ACHN (cell line): ENCODE measurements around the gene TH.

Experiments used
- DNase-seq: peaks from one replicate; pipeline ENCODE4 v3.0.0-alpha.2; 2015
- in situ Hi-C: cut with HindIII; loops from 2 replicates; pipeline ENCODE4 v1.10.0; 2017; ENCODE audit warnings: low sequenced_read_pairs, low pct_ligation_motif_present, low pct_unique_long_range_greater_than_20kb

The TH gene

GRCh38 chr11:2151500-2152257 lies 19.9 kb downstream of the TH start:
- in situ Hi-C loops, result no loop called here
- DNase-seq, result peak; percentile 70

- in situ Hi-C loops, result no loop called here
- DNase-seq, result peak; percentile 47
Measured at GRCh38 chr11:2149864-2150847, 21.5 kb downstream of the TH start.

GRCh38 chr11:2149460-2149859 lies 22.2 kb downstream of the TH start:
- no peak for DNase-seq
- in situ Hi-C loops, result no loop called here

- DNase-seq, result no peak
- in situ Hi-C loops, result no loop called here
Measured at GRCh38 chr11:2148595-2148994, 23.0 kb downstream of the TH start.

- DNase-seq, result no peak
- in situ Hi-C loops, result no loop called here
Measured at GRCh38 chr11:2147391-2147790, 24.2 kb downstream of the TH start.

GRCh38 chr11:2146051-2146450 lies 25.6 kb downstream of the TH start:
- in situ Hi-C loops, result no loop called here
- no peak for DNase-seq

GRCh38 chr11:2144544-2145248 lies 26.9 kb downstream of the TH start:
- in situ Hi-C loops, result no loop called here
- DNase-seq, result no peak

- in situ Hi-C loops, result no loop called here
- no peak for DNase-seq
Measured at GRCh38 chr11:2143799-2144543, 27.6 kb downstream of the TH start.

- in situ Hi-C loops, result no loop called here
- no peak for DNase-seq
Measured at GRCh38 chr11:2143477-2143798, 28.2 kb downstream of the TH start.

GRCh38 chr11:2142762-2143202 lies 28.8 kb downstream of the TH start:
- in situ Hi-C loops, result no loop called here
- no peak for DNase-seq

- in situ Hi-C loops, result no loop called here
- DNase-seq, result no peak
Measured at GRCh38 chr11:2142300-2142759, 29.3 kb downstream of the TH start.

- in situ Hi-C loops, result no loop called here
Measured at GRCh38 chr11:2140411-2141400, 30.9 kb downstream of the TH start.

GRCh38 chr11:2139621-2140337 lies 31.8 kb downstream of the TH start:
- in situ Hi-C loops, result no loop called here
- no peak for DNase-seq

More at GRCh38 chr11:2140411-2141400, 30.9 kb downstream of the TH start:
- no peak for DNase-seq

- DNase-seq, result no peak
- in situ Hi-C loops, result no loop called here
Measured at GRCh38 chr11:2139123-2139521, 32.5 kb downstream of the TH start, which contains the start of gene IGF2. Gene IGF2 (minus strand): TSS chr11:2139389. CDS start chr11:2135523, 3,866 bp downstream.

GRCh38 chr11:2138431-2139122 lies 33.0 kb downstream of the TH start:
- in situ Hi-C loops, result no loop called here
- no peak for DNase-seq

- in situ Hi-C loops, result no loop called here
- DNase-seq, result no peak
Measured at GRCh38 chr11:2138068-2138430, 33.6 kb downstream of the TH start.
